Naive thymus-derived CD4-positive, alpha-beta T cell (primary cell): ENCODE results near the gene PBX2. TPM values are rescaled to one million over a fixed set of nuclear protein-coding genes. Genes with fewer than 3 reads are reported as not detected.

Source experiments
- ATAC-seq: fragments of 150-1000 bp; cut with Tn5 transposase; 2 replicates; pipeline ENCODE4 v1.10.0; 2021; ENCODE audit warnings: mild to moderate bottlenecking, moderate library complexity
- CTCF ChIA-PET: fragments of 350-600 bp; sonication (Branson Sonifier 250); formaldehyde crosslinking; loops from one replicate; lab custom pipeline; 2021; ENCODE audit warnings: antibody characterized with exemption; lab: Charles Lee
- POLR2A ChIA-PET: fragments of 350-600 bp; sonication (Branson Sonifier 250); formaldehyde crosslinking; loops from one replicate; lab custom pipeline; 2021; ENCODE audit warnings: antibody characterized with exemption, inconsistent platforms; lab: Charles Lee
- DNase-seq, 9 donors: peaks; one replicate each; pipeline versions ENCODE4 v3.0.0 to v3.0.0-alpha.2; 2020 to 2022; ENCODE audit warnings: mixed read lengths in 1 of 9
- H3K27ac ChIP-seq: one replicate; pipeline ENCODE4 v1.7.0; 2013; ENCODE audit warnings: mild to moderate bottlenecking, low read depth, low read length, moderate library complexity
- H3K27me3 ChIP-seq, 2 donors: one replicate each; pipeline ENCODE4 v1.7.0; 2013; ENCODE audit warnings: low read length in 2 of 2, mild to moderate bottlenecking in 2 of 2, moderate library complexity in 2 of 2; ENCODE audit not compliant: control insufficient read depth in 2 of 2, insufficient read depth in 2 of 2
- H3K36me3 ChIP-seq, 3 experiments: 1 replicate in 2 of 3; 2 replicates in 1 of 3; pipeline ENCODE4 v1.7.0; 2013; ENCODE audit warnings: low read length in 3 of 3, mild to moderate bottlenecking in 3 of 3, moderate library complexity in 1 of 3; ENCODE audit not compliant: insufficient read depth in 3 of 3, control insufficient read depth in 2 of 3
- H3K4me1 ChIP-seq, 2 donors: one replicate each; pipeline ENCODE4 v1.7.0; 2013; ENCODE audit warnings: low read length in 2 of 2, mild to moderate bottlenecking in 2 of 2, moderate library complexity in 1 of 2; ENCODE audit not compliant: control insufficient read depth in 2 of 2, insufficient read depth in 2 of 2
- H3K4me3 ChIP-seq: 2 replicates; pipeline ENCODE4 v1.7.0; 2013; ENCODE audit warnings: mild to moderate bottlenecking, low read length
- H3K9me3 ChIP-seq, 3 experiments: 1 replicate in 2 of 3; 2 replicates in 1 of 3; pipeline ENCODE4 v1.7.0; 2013; ENCODE audit warnings: low read length in 3 of 3; ENCODE audit not compliant: control insufficient read depth in 2 of 3
- H3K27ac Mint-ChIP-seq, 9 donors: one replicate each; pipeline ENCODE4 v1.8.0; 2020 to 2022; ENCODE audit warnings: mixed read lengths in 9 of 9, mild to moderate bottlenecking in 8 of 9, moderate library complexity in 5 of 9, inconsistent platforms in 2 of 9
- H3K27me3 Mint-ChIP-seq, 5 donors: one replicate each; pipeline ENCODE4 v1.8.0; 2021 to 2022; ENCODE audit warnings: mixed read lengths in 5 of 5, mild to moderate bottlenecking in 1 of 5
- H3K36me3 Mint-ChIP-seq, 5 donors: one replicate each; pipeline ENCODE4 v1.8.0; 2020 to 2022; ENCODE audit warnings: mixed read lengths in 5 of 5, mild to moderate bottlenecking in 3 of 5, inconsistent platforms in 1 of 5
- H3K4me1 Mint-ChIP-seq, 7 donors: one replicate each; pipeline ENCODE4 v1.8.0; 2020 to 2022; ENCODE audit warnings: mixed read lengths in 7 of 7, mild to moderate bottlenecking in 3 of 7, inconsistent platforms in 1 of 7
- H3K4me3 Mint-ChIP-seq, 10 donors: one replicate each; pipeline ENCODE4 v1.8.0; 2020 to 2022; ENCODE audit warnings: mild to moderate bottlenecking in 10 of 10, mixed read lengths in 10 of 10, moderate library complexity in 6 of 10, inconsistent platforms in 2 of 10
- H3K9me3 Mint-ChIP-seq, 11 donors: one replicate each; pipeline ENCODE4 v1.8.0; 2020 to 2022; ENCODE audit warnings: mixed read lengths in 11 of 11, mild to moderate bottlenecking in 4 of 11, inconsistent platforms in 1 of 11, moderate library complexity in 1 of 11
- intact Hi-C, 2 donors: fragments of 100-400 bp; cut with micrococcal nuclease; formaldehyde crosslinking; loops; one replicate each; pipeline ENCODE4 v1.15.1; 2023
- polyA plus RNA-seq, 2 donors: library from polyadenylated mRNA; unstranded; fragments of 300-500 nt; fragmentation: Illumina TruSeq; gene quantifications; one replicate each; pipeline ENCODE4 v1.2.3, GENCODE V29; 2021
- total RNA-seq, 6 experiments: library from RNA in 5 of 6; stranded (reverse) in 5 of 6; gene quantifications; 1 replicate in 5 of 6; 2 replicates in 1 of 6; pipeline ENCODE4 v1.2.3 and lab custom pipeline; 2021 to 2026

PBX2 gene
- total and polyA plus RNA-seq, 7 experiments from 2014 or later, result 2.5 to 221 (median 108) TPM

- Mint-ChIP-seq H3K4me1 (peaks cover 63 to 86% (median 69%) of the 10 kb centered on the region in 7 donors), H3K36me3 (peaks cover 0 to 14% (median 10%) of the 10 kb centered on the region in 5 donors), H3K27me3 (no peaks in the 10 kb centered on the region), H3K27ac (peak within 1 kb of the TSS; percentile 87 to 100 (median 95)), H3K4me3 (peak within 1 kb of the TSS; percentile 85 to 98 (median 95)), H3K9me3 (peaks cover 0 to 3% (median 0%) of the 10 kb centered on the region in 11 donors)
- ChIA-PET POLR2A (interaction anchor here (0.9 to 8.1 kb wide), 6 partner anchors 13 to 793 kb away, joined by 3 to 259 read pairs (median 8); partner anchors contain the start of genes ATF6B, EGFL8, FKBPL and GPSM3), CTCF (interaction anchor here (0.6 to 2.1 kb wide), 5 partner anchors 13 to 280 kb away, joined by 3 to 9 read pairs (median 3); partner anchors contain the start of genes ATF6B and EHMT2)
- intact Hi-C loops, result loop anchor here (1.0 to 5.0 kb wide), 15 partner anchors 12 to 1561 kb away; partner anchors contain the start of genes FKBPL (in 2 of the 2), NELFE (in 2 of the 2), PBX2 (in 2 of the 2) and PSMB8 (in 2 of the 2)
- peak within 1 kb of the TSS; percentile 82 for H3K4me3 ChIP-seq
- H3K36me3 ChIP-seq, result peaks cover 0 to 28% (median 11%) of the 10 kb centered on the region in 3 experiments
- peak within 1 kb of the TSS; percentile 91 for H3K27ac ChIP-seq
- H3K27me3 ChIP-seq, result no peaks in the 10 kb centered on the region
- H3K4me1 ChIP-seq, result peaks cover 31 to 63% of the 10 kb centered on the region in 2 donors
- ATAC-seq, result peak; percentile 89
- H3K9me3 ChIP-seq, result no peaks in the 10 kb centered on the region
- DNase-seq, result peak; percentile 60 to 99 (median 97)
These were observed 12.0 kb downstream of the PBX2 start, which contains the start of gene RNF5 for GRCh38 chr6:32177788-32178546. Gene RNF5 (plus strand): TSS chr6:32178405. CDS start chr6:32178512, 107 bp downstream.

- H3K27ac ChIP-seq, result peak overlapping the region; percentile 91
- H3K4me3 Mint-ChIP-seq, result peak overlapping the region; percentile 85 to 98 (median 95)
- peak overlapping the region; percentile 82 for H3K4me3 ChIP-seq
- no peaks in the 10 kb centered on the region for H3K9me3 ChIP-seq
- peaks cover 66 to 89% (median 68%) of the 10 kb centered on the region in 7 donors for H3K4me1 Mint-ChIP-seq
- DNase-seq, result peak in 1 of 9 donors; percentile 66
- intact Hi-C loops, result loop anchor here (1.0 to 5.0 kb wide), 11 partner anchors 47 to 1560 kb away; partner anchors contain the start of genes NELFE (in 2 of the 2), PSMB8 (in 2 of the 2), SKIC2 (in 2 of the 2) and BAG6 (in 1 of the 2)
- peak overlapping the region; percentile 87 to 100 (median 95) for H3K27ac Mint-ChIP-seq
- H3K9me3 Mint-ChIP-seq, result peaks cover 0 to 3% (median 0%) of the 10 kb centered on the region in 11 donors
- ChIA-PET POLR2A (interaction anchor here (0.9 to 8.1 kb wide), 8 partner anchors 13 to 794 kb away, joined by 3 to 259 read pairs (median 6); partner anchors contain the start of genes ATF6B, EGFL8, FKBPL and GPSM3), CTCF (interaction anchor here (0.6 to 2.1 kb wide), 7 partner anchors 14 to 296 kb away, joined by 3 to 9 read pairs (median 3); partner anchors contain the start of genes ATF6B, EHMT2 and GPSM3)
- peaks cover 0 to 21% (median 4%) of the 10 kb centered on the region in 3 experiments for H3K36me3 ChIP-seq
- H3K27me3 ChIP-seq, result no peaks in the 10 kb centered on the region
- ATAC-seq, result peak; percentile 1
- H3K27me3 Mint-ChIP-seq, result no peaks in the 10 kb centered on the region
- peaks cover 31 to 63% of the 10 kb centered on the region in 2 donors for H3K4me1 ChIP-seq
- peaks cover 0 to 14% (median 10%) of the 10 kb centered on the region in 5 donors for H3K36me3 Mint-ChIP-seq
These were observed 12.7 kb downstream of the PBX2 start for GRCh38 chr6:32177183-32177787.

- intact Hi-C loops, result loop anchor here (1.0 to 5.0 kb wide), 13 partner anchors 22 to 1559 kb away; partner anchors contain the start of genes NELFE (in 2 of the 2), PPT2 (in 2 of the 2), PSMB8 (in 2 of the 2) and SKIC2 (in 2 of the 2)
- peaks cover 60 to 87% (median 68%) of the 10 kb centered on the region in 7 donors for H3K4me1 Mint-ChIP-seq
- peak overlapping the region; percentile 85 to 98 (median 95) for H3K4me3 Mint-ChIP-seq
- DNase-seq (no peak), ATAC-seq (no peak)
- H3K27me3 ChIP-seq, result no peaks in the 10 kb centered on the region
- H3K9me3 ChIP-seq, result no peaks in the 10 kb centered on the region
- peaks cover 0 to 16% (median 0%) of the 10 kb centered on the region in 3 experiments for H3K36me3 ChIP-seq
- H3K4me3 ChIP-seq, result peak overlapping the region; percentile 82
- ChIA-PET POLR2A (interaction anchor here (0.9 to 8.1 kb wide), 9 partner anchors 12 to 795 kb away, joined by 3 to 259 read pairs (median 7); partner anchors contain the start of genes ATF6B, EGFL8, FKBPL and GPSM3), CTCF (interaction anchor here (0.6 to 2.1 kb wide), 9 partner anchors 15 to 1169 kb away, joined by 3 to 9 read pairs (median 4); partner anchors contain the start of gene GPSM3)
- no peaks in the 10 kb centered on the region for H3K27me3 Mint-ChIP-seq
- H3K27ac Mint-ChIP-seq, result peak overlapping the region; percentile 87 to 100 (median 95)
- peaks cover 0 to 3% (median 0%) of the 10 kb centered on the region in 11 donors for H3K9me3 Mint-ChIP-seq
- peak overlapping the region; percentile 91 for H3K27ac ChIP-seq
- H3K36me3 Mint-ChIP-seq, result peaks cover 0 to 14% (median 10%) of the 10 kb centered on the region in 5 donors
- peaks cover 31 to 61% of the 10 kb centered on the region in 2 donors for H3K4me1 ChIP-seq
These were observed 13.4 kb downstream of the PBX2 start for GRCh38 chr6:32176476-32177182.

GRCh38 chr6:32175711-32176475, 14.1 kb downstream of the PBX2 start, which contains the start of gene AGPAT1:
Gene AGPAT1 (minus strand): TSS chr6:32176084. CDS start chr6:32171496, 4,588 bp downstream.
- DNase-seq (peak; percentile 85 to 95 (median 95)), ATAC-seq (peak; percentile 64)
- H3K9me3 ChIP-seq, result no peaks in the 10 kb centered on the region
- H3K27me3 ChIP-seq, result no peaks in the 10 kb centered on the region
- Mint-ChIP-seq H3K27me3 (no peaks in the 10 kb centered on the region), H3K4me1 (peaks cover 59 to 89% (median 73%) of the 10 kb centered on the region in 7 donors), H3K36me3 (peaks cover 0 to 17% (median 9%) of the 10 kb centered on the region in 5 donors), H3K9me3 (peaks cover 0 to 3% (median 0%) of the 10 kb centered on the region in 11 donors), H3K4me3 (peak within 1 kb of the TSS; percentile 85 to 98 (median 95)), H3K27ac (peak within 1 kb of the TSS; percentile 87 to 100 (median 95))
- H3K4me1 ChIP-seq, result peaks cover 31 to 56% of the 10 kb centered on the region in 2 donors
- peak within 1 kb of the TSS; percentile 91 for H3K27ac ChIP-seq
- CTCF ChIA-PET, result interaction anchor here (0.6 to 2.1 kb wide), 3 partner anchors 19 to 371 kb away, joined by 3 to 9 read pairs (median 3); no protein-coding TSS in a partner anchor
- H3K36me3 ChIP-seq, result peaks cover 0 to 14% (median 0%) of the 10 kb centered on the region in 3 experiments
- intact Hi-C loops, result loop anchor here (1.0 to 5.0 kb wide), 11 partner anchors 22 to 1559 kb away; partner anchors contain the start of genes NELFE (in 2 of the 2), PPT2 (in 2 of the 2), SKIC2 (in 2 of the 2) and BAG6 (in 1 of the 2)
- H3K4me3 ChIP-seq, result peak within 1 kb of the TSS; percentile 82
- POLR2A ChIA-PET, result interaction anchor here (0.9 to 8.1 kb wide), 6 partner anchors 12 to 669 kb away, joined by 3 to 259 read pairs (median 8); partner anchors contain the start of genes ATF6B, EGFL8, FKBPL and GPSM3

GRCh38 chr6:32175322-32175710, 14.7 kb downstream of the PBX2 start:
- DNase-seq, result no peak
- Mint-ChIP-seq H3K4me3 (peak overlapping the region; percentile 85 to 98 (median 95)), H3K4me1 (peaks cover 56 to 83% (median 67%) of the 10 kb centered on the region in 7 donors), H3K27me3 (no peaks in the 10 kb centered on the region), H3K27ac (peak overlapping the region; percentile 26 to 99 (median 87)), H3K9me3 (peaks cover 0 to 3% (median 0%) of the 10 kb centered on the region in 11 donors), H3K36me3 (peaks cover 0 to 17% (median 6%) of the 10 kb centered on the region in 5 donors)
- no peak for ATAC-seq
- ChIA-PET CTCF (no interaction called here), POLR2A (no interaction called here)
- Histone ChIP-seq H3K4me3 (peak overlapping the region; percentile 82), H3K36me3 (peaks cover 0 to 15% (median 1%) of the 10 kb centered on the region in 3 experiments), H3K27me3 (no peaks in the 10 kb centered on the region), H3K9me3 (no peaks in the 10 kb centered on the region), H3K27ac (peak overlapping the region; percentile 91), H3K4me1 (peaks cover 31 to 54% of the 10 kb centered on the region in 2 donors)
- intact Hi-C loops, result loop anchor here (5.0 kb wide), 7 partner anchors 218 to 1558 kb away; partner anchors contain the start of genes BAG6 (in 1 of the 2), BRD2 (in 1 of the 2), CLIC1 (in 1 of the 2) and EHMT2 (in 1 of the 2)
